Measurements from ENCODE around the gene CFTR. TPM values are rescaled to one million over a fixed set of nuclear protein-coding genes. Genes with fewer than 3 reads are reported as not detected.

CFTR gene
- total RNA-seq, 1 donor from 2014 or later, result under 0.01 TPM

GRCh38 chr7:117639966-117640365 is 160.1 kb downstream of the CFTR start:
- no peak for DNase-seq (ENCODE audit: low spot score in 2 of 2)
- FAIRE-seq, result no peak

DNA sequence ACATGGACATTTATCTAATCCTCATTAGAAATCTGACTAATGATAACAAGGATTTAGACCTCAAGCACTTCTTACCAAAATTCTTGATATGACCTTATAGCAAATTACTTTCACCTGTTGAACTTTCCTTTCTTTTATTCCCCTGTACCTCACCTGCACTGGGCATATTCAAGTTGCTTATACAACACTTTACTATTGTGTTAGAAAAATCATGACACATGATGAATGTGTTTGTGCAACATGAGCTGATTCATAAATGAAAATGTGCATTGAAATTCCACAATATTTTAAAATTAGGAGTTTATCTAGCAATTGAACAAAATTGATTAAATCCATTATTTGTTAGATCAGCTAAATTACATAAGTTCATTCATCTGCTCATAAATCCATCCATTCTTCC is 160.6 kb downstream of the CFTR start:
- no peak for DNase-seq (ENCODE audit: low spot score in 2 of 2)
- no peak for FAIRE-seq

DNA sequence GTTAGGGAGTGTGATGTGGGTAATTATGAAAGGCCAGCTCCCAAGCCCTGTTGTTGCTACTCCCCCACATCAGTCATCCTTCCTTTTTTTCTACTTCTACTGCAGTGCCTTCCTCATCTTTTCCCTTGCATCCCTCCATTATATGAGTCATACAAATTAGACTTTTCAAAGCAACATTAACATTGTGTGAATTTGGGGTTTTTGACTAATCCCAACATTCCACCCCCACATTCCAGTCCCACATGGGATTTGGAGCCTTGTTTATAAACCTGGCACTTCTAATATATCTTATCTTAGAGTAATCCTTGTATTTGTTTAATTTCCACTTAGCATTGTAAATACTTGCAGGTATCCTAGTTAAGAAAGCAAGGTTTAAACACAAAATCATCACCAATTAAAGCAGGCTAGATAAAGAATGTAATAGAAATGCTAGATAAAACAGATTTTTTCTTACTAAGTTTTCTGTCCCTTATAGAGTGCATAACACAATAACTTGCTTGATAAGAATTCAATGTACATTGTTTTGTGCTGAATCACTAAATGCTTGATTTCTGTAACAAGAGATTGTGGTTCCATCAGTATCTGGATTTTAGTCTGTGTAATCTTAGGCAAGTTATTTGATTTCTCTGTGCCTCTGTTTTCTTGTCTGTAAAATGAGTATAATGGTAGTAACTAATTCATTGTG is 165.8 kb downstream of the CFTR start:
- DNase-seq (ENCODE audit: low spot score in 2 of 2), result no peak
- no peak for FAIRE-seq

GRCh38 chr7:117648203-117648866 is 168.5 kb downstream of the CFTR start:
- FAIRE-seq, result no peak
- DNase-seq (ENCODE audit: low spot score in 2 of 2), result no peak

DNA sequence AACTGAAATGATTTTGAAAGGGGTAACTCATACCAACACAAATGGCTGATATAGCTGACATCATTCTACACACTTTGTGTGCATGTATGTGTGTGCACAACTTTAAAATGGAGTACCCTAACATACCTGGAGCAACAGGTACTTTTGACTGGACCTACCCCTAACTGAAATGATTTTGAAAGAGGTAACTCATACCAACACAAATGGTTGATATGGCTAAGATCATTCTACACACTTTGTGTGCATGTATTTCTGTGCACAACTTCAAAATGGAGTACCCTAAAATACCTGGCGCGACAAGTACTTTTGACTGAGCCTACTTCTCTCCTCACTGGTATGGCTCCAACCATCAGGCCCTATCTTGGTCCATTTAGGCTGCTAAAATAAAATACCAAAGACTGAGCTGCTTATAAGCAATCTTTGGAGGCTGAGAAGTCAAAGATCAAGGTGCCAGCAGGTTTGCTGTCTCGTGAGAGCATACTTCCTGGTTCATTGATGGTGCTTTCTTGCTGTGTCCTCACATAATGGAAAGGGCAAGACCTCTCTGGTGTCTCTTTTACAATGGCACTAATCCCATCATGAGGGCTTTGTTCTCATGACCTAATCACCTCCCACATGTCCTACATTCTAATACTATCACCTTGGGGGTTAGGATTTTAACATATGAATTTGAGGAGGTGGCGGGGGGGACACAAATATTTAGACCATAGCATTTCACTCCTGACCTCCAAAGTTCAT is 173.3 kb downstream of the CFTR start:
- DNase-seq (ENCODE audit: low spot score in 2 of 2) (no peak), FAIRE-seq (no peak)

GRCh38 chr7:117654780-117655179 is 175.0 kb downstream of the CFTR start:
- DNase-seq (ENCODE audit: low spot score in 2 of 2) (no peak), FAIRE-seq (no peak)

DNA sequence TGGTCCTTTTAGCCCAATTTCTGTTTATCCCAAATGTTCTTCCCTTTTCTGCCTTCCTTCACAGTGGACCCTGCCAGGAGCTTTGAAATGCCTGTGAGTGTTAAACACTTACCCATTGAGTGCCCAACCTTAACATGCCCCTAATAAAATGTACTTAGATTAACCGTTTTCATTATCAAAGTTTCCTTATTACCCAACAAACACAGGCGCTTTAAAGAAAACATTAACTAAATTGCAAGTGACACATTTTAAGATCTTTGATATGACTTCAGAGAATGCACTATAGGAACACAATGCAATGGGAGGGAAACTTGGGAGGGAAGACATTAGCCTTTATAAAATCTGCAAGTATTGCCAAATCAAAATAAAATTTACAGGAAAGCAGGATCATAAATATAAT is 177.0 kb downstream of the CFTR start:
- DNase-seq (ENCODE audit: low spot score in 2 of 2) (no peak), FAIRE-seq (no peak)

- no peak for DNase-seq (ENCODE audit: low spot score in 2 of 2)
- no peak for FAIRE-seq
Measured at GRCh38 chr7:117659531-117660011, 179.7 kb downstream of the CFTR start.

- DNase-seq (ENCODE audit: low spot score in 2 of 2), result no peak
- no peak for FAIRE-seq
Measured at GRCh38 chr7:117661328-117661727, 181.5 kb downstream of the CFTR start.

- FAIRE-seq (no peak), DNase-seq (ENCODE audit: low spot score in 2 of 2) (no peak)
Measured at GRCh38 chr7:117664047-117664446, 184.2 kb downstream of the CFTR start.

DNA sequence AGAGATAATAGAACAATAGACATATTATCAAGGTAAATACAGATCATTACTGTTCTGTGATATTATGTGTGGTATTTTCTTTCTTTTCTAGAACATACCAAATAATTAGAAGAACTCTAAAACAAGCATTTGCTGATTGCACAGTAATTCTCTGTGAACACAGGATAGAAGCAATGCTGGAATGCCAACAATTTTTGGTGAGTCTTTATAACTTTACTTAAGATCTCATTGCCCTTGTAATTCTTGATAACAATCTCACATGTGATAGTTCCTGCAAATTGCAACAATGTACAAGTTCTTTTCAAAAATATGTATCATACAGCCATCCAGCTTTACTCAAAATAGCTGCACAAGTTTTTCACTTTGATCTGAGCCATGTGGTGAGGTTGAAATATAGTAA is 185.5 kb downstream of the CFTR start:
- DNase-seq (ENCODE audit: low spot score in 2 of 2), result no peak
- no peak for FAIRE-seq

GRCh38 chr7:117666031-117666430 is 186.2 kb downstream of the CFTR start:
- no peak for DNase-seq (ENCODE audit: low spot score in 2 of 2)
- FAIRE-seq, result no peak

DNA sequence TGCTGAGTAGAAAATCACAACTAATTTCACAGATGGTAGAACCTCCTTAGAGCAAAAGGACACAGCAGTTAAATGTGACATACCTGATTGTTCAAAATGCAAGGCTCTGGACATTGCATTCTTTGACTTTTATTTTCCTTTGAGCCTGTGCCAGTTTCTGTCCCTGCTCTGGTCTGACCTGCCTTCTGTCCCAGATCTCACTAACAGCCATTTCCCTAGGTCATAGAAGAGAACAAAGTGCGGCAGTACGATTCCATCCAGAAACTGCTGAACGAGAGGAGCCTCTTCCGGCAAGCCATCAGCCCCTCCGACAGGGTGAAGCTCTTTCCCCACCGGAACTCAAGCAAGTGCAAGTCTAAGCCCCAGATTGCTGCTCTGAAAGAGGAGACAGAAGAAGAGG is 186.9 kb downstream of the CFTR start:
- FAIRE-seq (no peak), DNase-seq (ENCODE audit: low spot score in 2 of 2) (no peak)

GRCh38 chr7:117667456-117667855 is 187.6 kb downstream of the CFTR start:
- no peak for FAIRE-seq
- DNase-seq (ENCODE audit: low spot score in 2 of 2), result no peak

DNA sequence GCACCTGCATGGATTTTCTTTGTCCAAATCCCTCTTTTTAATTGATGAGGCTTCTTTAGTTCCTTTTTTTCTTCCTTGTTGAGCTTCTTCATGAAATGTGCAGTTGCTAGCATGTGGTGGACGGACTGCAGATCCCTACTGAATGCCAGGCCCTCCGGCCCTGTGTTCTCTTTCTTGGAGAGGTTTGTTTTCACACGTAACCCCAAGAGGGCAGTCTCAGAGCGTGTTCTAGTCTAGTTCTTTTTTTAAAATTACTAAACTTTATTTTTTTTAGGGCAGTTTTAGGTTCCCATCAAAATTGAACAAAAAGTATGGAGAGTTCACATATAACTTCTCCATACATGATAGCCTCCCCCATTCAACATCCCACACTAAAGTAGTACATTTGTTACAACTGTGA is 190.0 kb downstream of the CFTR start:
- DNase-seq (ENCODE audit: low spot score in 2 of 2), result no peak
- no peak for FAIRE-seq

- DNase-seq (ENCODE audit: low spot score in 2 of 2) (no peak), FAIRE-seq (no peak)
Measured at GRCh38 chr7:117672453-117672852, 192.6 kb downstream of the CFTR start.

DNA sequence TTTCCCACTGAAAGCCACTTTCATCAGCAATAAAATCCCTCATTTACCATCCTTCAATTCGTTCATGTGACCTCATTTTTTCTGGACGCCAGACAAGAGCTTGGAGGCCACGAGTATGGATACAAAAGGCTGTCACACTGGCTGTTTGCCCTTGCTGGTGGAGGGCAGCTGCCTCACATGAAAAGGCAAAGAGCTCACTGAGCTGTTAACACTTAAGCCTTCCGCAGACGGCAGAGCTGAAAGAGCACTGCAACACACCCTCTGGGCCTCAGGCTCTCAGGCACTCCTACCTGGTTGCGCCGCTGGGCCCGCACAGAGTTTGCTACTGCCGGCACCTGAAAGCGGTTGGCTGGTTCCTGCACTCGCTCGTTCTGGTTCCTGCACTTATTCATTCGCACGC is 193.5 kb downstream of the CFTR start:
- FAIRE-seq, result no peak
- no peak for DNase-seq (ENCODE audit: low spot score in 2 of 2)

GRCh38 chr7:117673839-117674238 is 194.0 kb downstream of the CFTR start:
- FAIRE-seq (peak; percentile 80), DNase-seq (ENCODE audit: low spot score in 2 of 2) (peak in 1 of 2 donors; percentile 11)

DNA sequence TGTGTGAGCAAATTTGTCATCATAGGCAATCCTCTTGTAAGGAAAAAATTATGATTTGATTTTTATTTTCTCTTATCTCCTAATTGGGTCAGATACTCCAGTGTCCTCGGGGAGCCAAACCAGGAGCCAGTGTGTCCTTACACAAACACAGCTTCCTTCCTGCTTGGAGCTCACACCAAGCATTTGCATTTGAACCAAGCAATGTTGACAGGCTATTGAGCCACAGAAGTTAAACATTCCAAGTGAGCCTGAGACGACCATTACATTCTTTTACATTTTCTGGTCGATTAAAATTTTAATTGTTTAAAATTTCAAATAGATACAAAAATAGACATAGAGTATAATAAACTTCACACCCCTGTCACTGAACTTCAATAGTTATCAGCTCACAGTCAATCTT is 194.8 kb downstream of the CFTR start:
- DNase-seq (ENCODE audit: low spot score in 2 of 2) (no peak), FAIRE-seq (no peak)

- no peak for DNase-seq (ENCODE audit: low spot score in 2 of 2)
Measured at GRCh38 chr7:117675497-117676435, 195.9 kb downstream of the CFTR start.

More at GRCh38 chr7:117675497-117676435, 195.9 kb downstream of the CFTR start:
- no peak for FAIRE-seq

Data from frontal cortex (tissue), 4 donors.